H4 (cell line): ENCODE data around the gene EIF4E1B. TPM values are rescaled to one million over a fixed set of nuclear protein-coding genes. Genes with fewer than 3 reads are reported as not detected.

ENCODE experiments used
- DNase-seq: peaks from one replicate; pipeline ENCODE4 v3.0.0-alpha.2; 2015; ENCODE audit warnings: low spot score
- total RNA-seq: library from RNA; depleted of rRNA; stranded (reverse); fragments of >200 nt; shearing (Covaris generic); gene quantifications from 2 replicates; pipeline ENCODE4 v1.2.3, GENCODE V29; 2014

The EIF4E1B gene
- total RNA-seq, 1 experiment from 2014 or later: not detected

DNA sequence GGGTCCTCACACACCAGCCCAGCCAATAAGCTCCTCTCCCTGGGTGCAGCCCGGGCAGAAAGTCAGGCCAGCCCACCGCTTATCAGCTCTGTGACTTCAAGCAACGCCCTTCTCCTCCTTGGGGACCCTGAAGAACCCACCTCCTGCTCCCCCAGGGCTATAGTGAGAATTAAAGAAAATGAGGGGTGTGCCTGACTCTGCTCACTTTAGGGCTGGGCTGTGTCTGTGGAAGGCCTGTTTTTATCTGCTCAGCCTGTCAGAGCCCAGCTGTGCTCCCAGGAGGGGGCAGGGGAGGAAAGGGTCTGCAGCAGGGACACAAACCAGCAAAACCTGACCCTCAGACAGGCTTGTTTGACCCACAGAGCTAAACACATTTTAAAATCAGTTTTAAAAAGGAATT is 24.4 kb upstream of the EIF4E1B start:
- DNase-seq: no peak

DNA sequence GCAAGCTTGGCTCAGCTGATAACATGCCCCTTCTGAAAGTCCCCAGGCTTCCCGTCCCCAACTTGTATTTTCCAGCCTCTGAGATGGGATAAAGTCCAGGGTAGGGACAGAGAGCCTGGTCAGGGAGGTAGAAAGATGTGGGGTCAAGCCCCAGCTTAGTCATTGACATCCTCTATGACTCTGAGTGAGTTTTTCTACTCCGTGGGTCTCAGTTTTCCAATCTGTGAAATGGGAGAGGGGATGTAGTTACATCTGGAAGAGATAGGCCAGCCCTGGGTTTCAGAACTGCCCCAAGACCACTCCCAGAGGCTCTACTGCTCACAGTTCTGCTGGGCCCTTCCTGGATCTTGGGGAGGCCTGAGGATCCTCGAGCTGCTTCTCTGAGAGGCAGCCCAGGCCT is 23.6 kb upstream of the EIF4E1B start:
- no peak for DNase-seq

DNA sequence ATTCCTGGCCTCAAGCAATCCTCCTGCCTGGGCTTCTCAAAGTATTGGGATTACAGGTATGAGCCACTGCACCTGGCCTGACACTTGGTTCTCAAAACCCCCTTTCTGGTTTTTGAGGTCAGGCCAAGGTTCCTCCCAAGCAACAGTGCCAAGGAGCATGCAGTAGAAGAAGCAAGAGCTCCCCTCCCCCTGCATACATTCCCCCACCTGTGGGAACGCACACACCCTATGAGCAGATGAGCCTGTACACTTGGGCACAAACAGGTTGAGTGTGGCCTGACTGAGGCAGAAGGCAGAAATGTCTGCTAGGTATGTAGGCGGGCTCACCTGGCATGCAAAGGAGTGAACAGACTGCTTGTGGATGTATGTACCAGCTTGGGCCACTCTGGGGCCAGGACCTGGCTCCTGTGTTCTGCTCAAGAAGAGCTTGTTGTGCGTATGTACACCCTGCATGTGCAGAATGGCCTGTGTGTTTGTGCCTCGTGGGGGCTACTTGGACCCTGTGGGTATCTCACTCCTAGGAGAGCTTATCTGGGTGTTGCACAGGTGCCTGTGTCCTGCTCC is 22.3 kb upstream of the EIF4E1B start:
- no peak for DNase-seq

DNA sequence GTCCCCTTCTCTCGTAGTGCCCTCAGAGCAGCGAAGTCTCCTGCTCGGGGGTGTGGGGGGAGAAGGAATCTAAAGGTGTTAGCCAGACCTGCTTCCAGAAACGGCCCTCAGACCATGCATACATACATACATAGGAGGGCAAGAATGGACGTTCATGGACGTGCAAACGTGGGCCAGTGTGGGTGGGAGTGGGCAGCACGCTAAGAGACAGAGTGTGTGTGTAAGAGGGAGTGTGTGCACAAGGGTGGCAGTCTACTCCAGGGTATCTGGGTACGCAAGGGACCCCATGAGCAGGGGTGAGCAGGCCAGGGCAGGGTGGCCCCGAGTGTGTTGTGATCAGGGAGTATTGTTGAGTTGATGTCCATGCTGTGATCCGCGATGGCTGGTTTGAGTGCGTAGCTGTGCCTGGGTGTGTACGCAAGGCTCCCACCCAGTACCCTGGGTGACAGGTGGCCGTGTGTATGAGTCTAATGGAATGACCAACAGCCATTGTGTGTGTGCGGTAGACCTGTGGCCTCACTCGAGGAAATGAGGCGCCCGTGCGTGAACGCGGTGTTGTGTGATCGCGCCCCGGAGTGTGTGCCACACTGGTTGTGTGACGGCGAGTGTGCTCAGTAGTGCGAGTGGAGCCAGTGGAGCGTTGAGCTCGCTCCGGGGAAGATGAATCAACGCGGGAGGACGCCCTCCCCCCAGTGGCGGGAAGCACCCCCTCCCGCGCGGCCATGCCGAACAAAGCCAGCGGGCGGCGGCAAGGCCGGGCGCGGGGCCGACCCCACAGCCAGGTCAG is 21.3 kb upstream of the EIF4E1B start:
- no peak for DNase-seq

GRCh38 chr5:176609724-176610434 is 20.6 kb upstream of the EIF4E1B start, which contains the start of gene GPRIN1:
GPRIN1 (minus strand) TSS chr5:176610156; CDS start chr5:176599834, 10,322 bp downstream.
- peak; percentile 59 for DNase-seq

DNA sequence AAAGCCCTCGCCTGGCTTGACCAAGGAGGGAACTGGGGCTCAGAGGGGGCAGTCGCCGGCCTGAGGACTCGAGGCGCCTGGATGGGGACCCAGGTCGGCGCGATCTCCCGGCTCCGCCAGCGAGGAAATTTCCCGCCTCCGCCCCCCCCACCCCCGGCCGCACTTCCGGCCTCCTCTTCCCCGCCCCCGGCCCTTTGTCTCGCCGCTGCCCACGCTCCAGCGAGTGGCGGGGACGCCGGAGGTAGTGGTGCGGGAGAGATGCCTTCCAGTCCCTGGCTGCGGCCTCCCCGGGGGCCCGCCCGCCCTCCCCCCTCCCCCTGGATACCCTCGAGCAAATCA is 20.1 kb upstream of the EIF4E1B start:
- DNase-seq: no peak

DNA sequence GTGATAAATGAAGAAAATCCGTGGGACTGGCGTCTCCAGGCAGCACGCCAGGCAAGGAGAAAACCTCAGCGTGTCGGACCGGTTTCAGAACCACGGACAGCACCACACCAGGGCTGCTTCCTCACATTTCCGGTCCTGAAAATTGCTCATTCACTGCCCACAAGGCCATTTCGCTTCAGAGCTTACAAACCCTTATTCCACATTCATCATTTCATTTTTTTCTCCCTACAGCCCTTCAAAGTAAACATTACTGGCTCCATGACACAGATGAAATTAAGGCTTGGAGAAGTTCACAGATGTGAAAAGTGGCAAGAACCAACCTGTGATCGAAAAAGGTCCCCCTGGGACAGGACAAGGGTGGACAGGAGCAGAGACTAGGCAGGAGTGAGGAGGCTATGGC is 19.0 kb upstream of the EIF4E1B start:
- DNase-seq: peak; percentile 90

GRCh38 chr5:176612008-176612407 is 18.5 kb upstream of the EIF4E1B start:
- DNase-seq: no peak

DNA sequence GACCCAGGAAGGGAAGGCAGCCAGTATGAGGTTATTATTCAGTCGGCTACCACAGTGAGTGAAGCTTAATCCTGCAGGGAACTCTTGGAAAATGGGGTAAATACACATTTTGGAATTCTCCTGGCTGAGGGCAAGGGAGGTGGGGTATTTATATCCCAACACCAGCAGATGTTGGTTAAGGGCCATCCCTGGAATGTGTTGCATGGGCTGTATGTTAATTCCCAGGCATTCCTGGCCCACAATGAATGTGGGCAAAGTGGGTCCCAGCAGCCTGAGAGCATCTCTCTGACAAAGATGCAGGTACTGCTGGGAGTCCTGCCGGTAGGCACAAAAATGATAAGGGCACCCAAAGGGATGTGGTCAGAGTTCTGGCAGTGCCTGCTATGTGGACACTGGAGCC is 17.6 kb upstream of the EIF4E1B start:
- no peak for DNase-seq

GRCh38 chr5:176614805-176615478 is 15.5 kb upstream of the EIF4E1B start:
- DNase-seq: peak; percentile 69

DNA sequence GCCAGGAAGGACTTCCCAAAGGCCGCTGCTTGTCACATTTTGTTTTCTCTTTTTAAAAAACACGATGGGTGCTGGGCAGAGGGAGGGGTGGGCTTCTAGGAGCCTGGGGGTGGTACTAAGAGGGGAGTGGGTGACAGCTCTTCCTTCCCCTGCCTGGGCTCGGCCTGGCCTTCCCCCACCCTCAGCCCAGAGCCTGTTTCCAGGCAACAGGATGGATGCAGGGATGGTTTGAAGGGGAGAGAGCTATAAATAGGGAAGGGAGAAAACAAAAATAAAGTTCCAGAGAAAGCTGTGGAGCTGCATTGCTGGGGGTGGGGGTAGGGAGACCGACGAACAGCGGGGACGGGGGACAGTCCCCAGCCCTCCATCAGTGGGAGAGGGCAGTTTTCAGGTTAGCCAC is 14.0 kb upstream of the EIF4E1B start:
- DNase-seq: no peak

DNA sequence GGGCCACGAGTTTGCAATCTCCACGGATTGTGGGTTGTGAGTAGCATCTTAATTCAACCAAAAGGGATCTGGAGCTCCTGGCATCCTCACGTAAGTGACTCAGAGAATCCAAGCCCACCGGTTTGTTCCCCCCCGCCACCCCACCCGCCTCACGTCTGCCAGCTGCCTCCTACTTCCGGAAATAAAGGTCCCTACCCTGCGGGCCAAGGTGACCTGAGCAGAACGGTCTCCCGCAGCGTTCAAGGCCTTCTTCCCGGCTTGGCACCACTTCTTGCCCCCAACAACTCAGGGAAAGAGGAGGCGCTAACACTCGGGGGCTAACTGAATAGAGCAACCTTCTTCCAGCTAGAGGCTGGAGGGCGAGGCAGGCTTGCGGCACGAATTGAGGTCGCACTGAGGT is 11.7 kb upstream of the EIF4E1B start:
- no peak for DNase-seq

DNA sequence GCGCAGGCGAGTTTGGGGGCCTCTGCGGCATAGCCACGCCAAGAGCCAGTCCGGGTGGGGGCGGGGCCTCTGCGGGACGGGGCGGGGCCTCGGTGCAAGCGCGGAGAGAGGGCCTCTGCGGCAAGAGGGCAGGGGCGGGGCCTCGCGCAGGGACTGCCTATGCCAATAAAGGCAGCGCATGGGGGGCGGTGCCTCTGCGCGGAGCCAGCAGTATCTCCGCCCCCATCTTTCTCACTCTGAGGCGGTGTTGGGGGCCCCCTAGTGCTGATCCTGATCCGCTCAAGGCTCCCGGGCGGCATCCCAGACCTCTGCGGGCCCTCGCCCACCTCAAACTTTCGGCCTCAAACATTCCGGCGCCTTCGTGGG is 11.3 kb upstream of the EIF4E1B start:
- DNase-seq: peak; percentile 56

DNA sequence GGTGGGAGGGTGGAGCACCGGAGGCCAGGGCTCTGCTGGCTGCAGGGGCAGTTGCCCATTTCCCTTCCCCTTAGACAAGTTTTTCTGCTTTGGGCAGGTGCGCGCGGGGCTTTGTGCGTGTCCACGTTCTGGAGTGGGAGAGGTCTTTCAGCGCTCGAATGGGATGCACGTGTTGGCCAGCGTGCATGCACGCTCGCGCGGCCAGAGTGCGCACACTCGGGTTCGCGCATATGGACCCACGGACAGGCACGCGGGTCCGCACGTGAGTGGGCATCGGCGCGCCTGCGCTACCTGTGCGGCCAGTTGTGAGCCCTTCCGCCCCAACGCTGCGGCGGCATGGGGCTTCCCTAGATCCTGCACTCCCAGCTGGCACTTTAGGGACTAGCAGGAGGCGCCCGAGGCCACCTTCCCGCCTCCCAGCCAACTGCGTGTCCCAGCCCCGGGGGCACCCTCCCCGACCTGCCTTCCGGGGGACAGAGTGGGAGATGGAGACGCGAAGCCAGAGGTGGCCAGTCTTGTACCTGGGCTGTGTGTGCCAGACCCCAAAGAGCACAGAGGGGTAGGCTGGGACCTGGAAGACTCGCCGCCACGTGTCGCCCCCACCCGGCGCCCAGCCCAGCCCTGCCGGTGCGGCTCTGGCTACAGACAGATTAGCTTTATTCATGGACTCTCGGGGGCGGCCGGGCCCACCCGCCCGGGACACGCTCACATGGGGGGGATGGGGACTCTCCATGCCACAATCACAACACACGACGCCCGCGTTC is 10.7 kb upstream of the EIF4E1B start:
- DNase-seq: no peak

DNA sequence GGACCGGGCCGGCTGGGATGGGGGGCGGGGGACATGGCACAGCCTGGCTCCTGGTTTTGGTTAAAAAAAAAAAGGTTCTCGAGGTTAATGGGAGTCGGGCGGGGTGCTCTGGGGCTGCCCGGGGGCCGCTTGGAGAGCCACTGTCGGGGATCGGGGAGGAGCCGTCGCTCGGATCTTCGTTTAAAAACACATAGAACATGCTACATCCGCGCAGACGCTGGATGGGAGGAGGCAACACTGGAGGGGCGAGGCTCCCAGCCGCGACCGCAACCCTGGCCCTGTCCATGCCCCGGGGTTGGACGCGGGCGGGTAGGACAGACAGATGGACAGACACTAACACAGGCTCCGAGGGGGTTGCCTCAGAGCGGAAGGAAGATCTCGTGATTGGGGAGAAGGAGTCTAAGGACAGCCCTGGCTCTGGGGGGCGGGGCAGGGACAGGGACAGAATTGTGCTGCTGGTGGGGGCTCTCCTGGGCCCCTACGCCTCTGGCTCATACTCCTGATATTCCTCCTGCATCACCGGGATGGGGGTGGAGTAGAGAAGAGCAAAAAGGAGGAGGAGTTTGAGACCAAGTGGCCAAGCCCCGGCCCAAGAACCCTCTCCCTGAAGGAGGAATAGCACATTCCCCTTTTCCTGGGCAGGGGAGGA is 10.0 kb upstream of the EIF4E1B start:
- DNase-seq: no peak

- peak; percentile 58 for DNase-seq
Observed at GRCh38 chr5:176621661-176622079, 8.8 kb upstream of the EIF4E1B start.

GRCh38 chr5:176624142-176624541 is 6.3 kb upstream of the EIF4E1B start:
- no peak for DNase-seq

DNA sequence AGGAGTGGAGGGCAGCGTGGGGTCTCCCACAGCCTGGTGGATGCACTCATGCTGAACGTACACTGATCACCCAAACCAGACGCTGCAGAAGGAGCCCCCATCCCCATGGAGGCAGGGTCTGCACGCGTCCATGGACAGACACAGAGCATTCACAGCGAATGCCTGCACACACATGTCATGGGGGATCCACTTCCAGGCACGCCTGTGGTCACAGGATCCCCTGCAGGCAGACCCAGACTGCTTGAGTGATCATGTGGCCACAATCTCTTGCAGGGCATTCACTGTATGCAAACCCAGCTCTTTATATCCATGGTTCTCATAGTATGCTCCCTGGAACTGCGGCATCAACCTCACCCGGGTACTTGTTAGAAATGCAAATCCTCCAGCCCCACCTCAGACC is 5.5 kb upstream of the EIF4E1B start:
- DNase-seq: no peak

- no peak for DNase-seq
Observed at GRCh38 chr5:176625512-176625911, 5.0 kb upstream of the EIF4E1B start.

- no peak for DNase-seq
Observed at GRCh38 chr5:176625966-176626875, 4.3 kb upstream of the EIF4E1B start.
